ENCODE data around the gene TREML1. TPM values are rescaled to one million over a fixed set of nuclear protein-coding genes. Genes with fewer than 3 reads are reported as not detected.

TREML1 gene
- total and polyA plus RNA-seq, 4 donors: 0.08 to 4.5 (median 0.12) TPM; not detected in 1

GRCh38 chr6:41164551-41165120 lies 10.5 kb upstream of the TREML1 start:
- 94% methylated on average over 4 of the region's 4 CpGs for WGBS
- no peak overlapping the region for H3K9ac ChIP-seq (ENCODE audit: low read depth in 1 of 2, low read length in 2 of 2)
- no peaks in the 10 kb centered on the region for H3K4me1 ChIP-seq (ENCODE audit: control insufficient read depth in 4 of 4, insufficient read depth in 4 of 4, low read length in 3 of 4)
- H3K36me3 ChIP-seq (ENCODE audit: control insufficient read depth in 4 of 4, insufficient read depth in 3 of 4, low read depth in 1 of 4, low read length in 3 of 4): no peaks in the 10 kb centered on the region
- TF ChIP-seq YY1 (IDR thresholded peaks at IDR 0.05) (no peak), TAF1 (conservative IDR thresholded peaks at IDR 0.05) (no peak), GABPA (IDR thresholded peaks at IDR 0.05 in 1 of 2, conservative IDR thresholded peaks at IDR 0.05 in 1 of 2) (no peak), JUND (IDR thresholded peaks at IDR 0.05) (no peak), FOXA1 (IDR thresholded peaks at IDR 0.05) (no peak), NR2F2 (IDR thresholded peaks at IDR 0.05) (no peak), MAX (IDR thresholded peaks at IDR 0.05) (no peak), RAD21 (IDR thresholded peaks at IDR 0.05) (no peak), ZBTB33 (IDR thresholded peaks at IDR 0.05) (no peak)
- TF ChIP-seq, protein P1, sequence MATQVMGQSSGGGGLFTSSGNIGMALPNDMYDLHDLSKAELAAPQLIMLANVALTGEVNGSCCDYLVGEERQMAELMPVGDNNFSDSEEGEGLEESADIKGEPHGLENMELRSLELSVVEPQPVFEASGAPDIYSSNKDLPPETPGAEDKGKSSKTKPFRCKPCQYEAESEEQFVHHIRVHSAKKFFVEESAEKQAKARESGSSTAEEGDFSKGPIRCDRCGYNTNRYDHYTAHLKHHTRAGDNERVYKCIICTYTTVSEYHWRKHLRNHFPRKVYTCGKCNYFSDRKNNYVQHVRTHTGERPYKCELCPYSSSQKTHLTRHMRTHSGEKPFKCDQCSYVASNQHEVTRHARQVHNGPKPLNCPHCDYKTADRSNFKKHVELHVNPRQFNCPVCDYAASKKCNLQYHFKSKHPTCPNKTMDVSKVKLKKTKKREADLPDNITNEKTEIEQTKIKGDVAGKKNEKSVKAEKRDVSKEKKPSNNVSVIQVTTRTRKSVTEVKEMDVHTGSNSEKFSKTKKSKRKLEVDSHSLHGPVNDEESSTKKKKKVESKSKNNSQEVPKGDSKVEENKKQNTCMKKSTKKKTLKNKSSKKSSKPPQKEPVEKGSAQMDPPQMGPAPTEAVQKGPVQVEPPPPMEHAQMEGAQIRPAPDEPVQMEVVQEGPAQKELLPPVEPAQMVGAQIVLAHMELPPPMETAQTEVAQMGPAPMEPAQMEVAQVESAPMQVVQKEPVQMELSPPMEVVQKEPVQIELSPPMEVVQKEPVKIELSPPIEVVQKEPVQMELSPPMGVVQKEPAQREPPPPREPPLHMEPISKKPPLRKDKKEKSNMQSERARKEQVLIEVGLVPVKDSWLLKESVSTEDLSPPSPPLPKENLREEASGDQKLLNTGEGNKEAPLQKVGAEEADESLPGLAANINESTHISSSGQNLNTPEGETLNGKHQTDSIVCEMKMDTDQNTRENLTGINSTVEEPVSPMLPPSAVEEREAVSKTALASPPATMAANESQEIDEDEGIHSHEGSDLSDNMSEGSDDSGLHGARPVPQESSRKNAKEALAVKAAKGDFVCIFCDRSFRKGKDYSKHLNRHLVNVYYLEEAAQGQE (IDR thresholded peaks at IDR 0.05): no peak
- TF ChIP-seq, protein P2, sequence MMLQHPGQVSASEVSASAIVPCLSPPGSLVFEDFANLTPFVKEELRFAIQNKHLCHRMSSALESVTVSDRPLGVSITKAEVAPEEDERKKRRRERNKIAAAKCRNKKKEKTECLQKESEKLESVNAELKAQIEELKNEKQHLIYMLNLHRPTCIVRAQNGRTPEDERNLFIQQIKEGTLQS (IDR thresholded peaks at IDR 0.05): no peak
- TF ChIP-seq, protein P3, sequence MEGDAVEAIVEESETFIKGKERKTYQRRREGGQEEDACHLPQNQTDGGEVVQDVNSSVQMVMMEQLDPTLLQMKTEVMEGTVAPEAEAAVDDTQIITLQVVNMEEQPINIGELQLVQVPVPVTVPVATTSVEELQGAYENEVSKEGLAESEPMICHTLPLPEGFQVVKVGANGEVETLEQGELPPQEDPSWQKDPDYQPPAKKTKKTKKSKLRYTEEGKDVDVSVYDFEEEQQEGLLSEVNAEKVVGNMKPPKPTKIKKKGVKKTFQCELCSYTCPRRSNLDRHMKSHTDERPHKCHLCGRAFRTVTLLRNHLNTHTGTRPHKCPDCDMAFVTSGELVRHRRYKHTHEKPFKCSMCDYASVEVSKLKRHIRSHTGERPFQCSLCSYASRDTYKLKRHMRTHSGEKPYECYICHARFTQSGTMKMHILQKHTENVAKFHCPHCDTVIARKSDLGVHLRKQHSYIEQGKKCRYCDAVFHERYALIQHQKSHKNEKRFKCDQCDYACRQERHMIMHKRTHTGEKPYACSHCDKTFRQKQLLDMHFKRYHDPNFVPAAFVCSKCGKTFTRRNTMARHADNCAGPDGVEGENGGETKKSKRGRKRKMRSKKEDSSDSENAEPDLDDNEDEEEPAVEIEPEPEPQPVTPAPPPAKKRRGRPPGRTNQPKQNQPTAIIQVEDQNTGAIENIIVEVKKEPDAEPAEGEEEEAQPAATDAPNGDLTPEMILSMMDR (IDR thresholded peaks at IDR 0.05; ENCODE audit: low read depth, low read length, missing input control): no peak
- H3K9me3 ChIP-seq (ENCODE audit: control insufficient read depth in 4 of 4, low read length in 3 of 4): no peaks in the 10 kb centered on the region
- H3K27ac ChIP-seq (ENCODE audit: low read depth in 1 of 2, low read length in 2 of 2): no peak overlapping the region
- H3K4me3 ChIP-seq (ENCODE audit: low read depth in 1 of 3, low read length in 3 of 3): no peak overlapping the region
- peaks cover 0 to 3% (median 0%) of the 10 kb centered on the region in 4 donors for H3K27me3 ChIP-seq (ENCODE audit: control insufficient read depth in 4 of 4, insufficient read depth in 4 of 4, low read length in 3 of 4)
- no peak for DNase-seq (ENCODE audit: low spot score)

DNA sequence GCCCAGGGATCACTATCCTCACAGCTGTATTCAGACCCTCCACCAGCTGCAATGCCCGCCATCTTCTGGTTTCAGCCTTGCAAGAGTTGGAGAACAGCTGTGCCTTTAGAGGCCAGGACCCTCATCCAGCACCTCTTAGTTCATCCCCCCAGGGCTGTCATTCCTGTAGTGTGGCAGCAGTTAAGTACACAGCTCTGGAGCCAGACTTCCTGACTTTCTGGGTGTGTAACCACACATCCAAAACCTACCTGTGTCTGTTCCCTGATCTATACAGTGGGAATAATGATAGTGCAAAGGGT lies 9.2 kb upstream of the TREML1 start:
- Histone ChIP-seq H3K4me1 (ENCODE audit: control insufficient read depth in 4 of 4, insufficient read depth in 4 of 4, low read length in 3 of 4) (no peaks in the 10 kb centered on the region), H3K27ac (ENCODE audit: low read depth in 1 of 2, low read length in 2 of 2) (no peak overlapping the region), H3K9me3 (ENCODE audit: control insufficient read depth in 4 of 4, low read length in 3 of 4) (no peaks in the 10 kb centered on the region), H3K36me3 (ENCODE audit: control insufficient read depth in 4 of 4, insufficient read depth in 3 of 4, low read depth in 1 of 4, low read length in 3 of 4) (no peaks in the 10 kb centered on the region), H3K4me3 (ENCODE audit: low read depth in 1 of 3, low read length in 3 of 3) (no peak overlapping the region), H3K27me3 (ENCODE audit: control insufficient read depth in 4 of 4, insufficient read depth in 4 of 4, low read length in 3 of 4) (peaks cover 0 to 3% (median 0%) of the 10 kb centered on the region in 4 donors), H3K9ac (ENCODE audit: low read depth in 1 of 2, low read length in 2 of 2) (no peak overlapping the region)
- TF ChIP-seq RAD21 (IDR thresholded peaks at IDR 0.05): no peak
- TF ChIP-seq HNF4G (IDR thresholded peaks at IDR 0.05): no peak
- no peak for TF ChIP-seq FOXA1 (IDR thresholded peaks at IDR 0.05)
- TF ChIP-seq, protein P2 (IDR thresholded peaks at IDR 0.05): no peak
- TF ChIP-seq, protein P1 (IDR thresholded peaks at IDR 0.05): no peak
- TF ChIP-seq GABPA (IDR thresholded peaks at IDR 0.05 in 1 of 2, conservative IDR thresholded peaks at IDR 0.05 in 1 of 2): no peak
- TF ChIP-seq, protein P3 (IDR thresholded peaks at IDR 0.05; ENCODE audit: low read depth, low read length, missing input control): no peak
- TF ChIP-seq RXRA (IDR thresholded peaks at IDR 0.05): no peak
- TF ChIP-seq JUND (IDR thresholded peaks at IDR 0.05): no peak
- no peak for TF ChIP-seq NR2F2 (IDR thresholded peaks at IDR 0.05)
- WGBS: 91% methylated on average over 1 of the region's 1 CpG
- no peak for DNase-seq (ENCODE audit: low spot score)

All from liver (tissue), 9 donors.